ENCODE measurements around the gene SRP68.

The SRP68 gene

DNA sequence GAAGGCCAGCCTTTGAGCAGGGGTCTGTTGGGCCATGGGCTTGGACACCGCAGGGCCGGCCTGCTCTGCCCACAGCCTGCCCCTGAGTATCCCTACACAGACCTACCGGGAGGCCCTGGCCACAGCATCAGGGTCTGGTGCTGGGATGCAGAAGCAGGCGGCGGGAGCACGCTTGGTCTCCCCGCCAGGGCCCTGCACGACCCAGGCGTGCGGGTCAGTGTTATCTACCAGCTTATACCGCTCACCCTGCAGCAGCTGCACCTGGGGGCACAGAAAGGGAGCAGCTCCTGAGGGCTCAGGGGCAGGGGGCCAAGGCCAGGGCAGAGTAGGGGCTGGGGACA lies 54.0 kb downstream of the SRP68 start:
- DNase-seq (ENCODE audit: low read depth in 2 of 2): no peak

DNA sequence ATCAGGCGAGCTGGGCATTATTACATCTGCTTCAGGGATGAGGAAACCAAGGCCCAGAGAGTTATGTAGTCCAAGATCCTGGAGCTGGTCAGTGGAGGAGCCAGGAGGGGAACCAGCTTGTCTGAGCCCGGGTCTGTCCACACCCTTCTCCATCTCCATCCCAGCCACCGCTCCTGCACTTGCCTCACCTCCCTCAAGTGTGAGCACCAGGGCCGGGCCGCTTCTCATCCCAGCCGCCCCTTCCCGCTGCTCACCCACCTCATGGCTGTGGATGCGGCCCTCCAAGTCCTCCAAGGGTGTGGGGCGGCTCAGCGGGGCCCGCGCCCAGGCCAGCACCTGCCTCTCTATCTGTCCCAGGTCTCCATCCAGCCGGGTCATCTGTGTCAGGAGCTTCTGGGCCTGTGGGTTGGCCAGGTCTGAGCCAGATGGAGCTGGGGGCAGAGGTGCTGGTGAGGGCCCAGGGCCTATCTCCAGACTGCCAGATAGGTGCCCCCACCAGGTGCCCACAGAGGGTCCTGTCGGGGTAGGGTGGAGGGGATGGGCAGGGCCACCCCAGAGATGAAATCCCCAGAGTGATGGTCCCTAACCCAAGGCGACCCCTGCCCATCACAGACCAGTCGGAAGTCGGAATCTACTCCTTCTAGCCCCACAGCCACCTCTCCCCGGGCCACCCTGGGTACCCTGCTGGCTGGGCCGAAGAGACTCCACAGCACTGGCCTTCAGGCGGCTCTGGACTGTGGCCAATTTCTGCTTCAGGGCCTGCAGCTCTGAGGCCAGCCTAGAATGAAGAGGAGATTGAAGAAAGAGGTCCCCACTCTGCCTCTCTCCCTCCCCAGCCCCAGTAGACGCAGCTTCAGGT lies 54.6 kb downstream of the SRP68 start:
- no peak for DNase-seq (ENCODE audit: low read depth in 2 of 2)

GRCh38 chr17:76014925-76015261 lies 57.4 kb downstream of the SRP68 start:
- DNase-seq (ENCODE audit: low read depth in 2 of 2): no peak

- DNase-seq (ENCODE audit: low read depth in 2 of 2): peak; percentile 62 to 74
These were observed 58.0 kb downstream of the SRP68 start for GRCh38 chr17:76014100-76014924.

DNA sequence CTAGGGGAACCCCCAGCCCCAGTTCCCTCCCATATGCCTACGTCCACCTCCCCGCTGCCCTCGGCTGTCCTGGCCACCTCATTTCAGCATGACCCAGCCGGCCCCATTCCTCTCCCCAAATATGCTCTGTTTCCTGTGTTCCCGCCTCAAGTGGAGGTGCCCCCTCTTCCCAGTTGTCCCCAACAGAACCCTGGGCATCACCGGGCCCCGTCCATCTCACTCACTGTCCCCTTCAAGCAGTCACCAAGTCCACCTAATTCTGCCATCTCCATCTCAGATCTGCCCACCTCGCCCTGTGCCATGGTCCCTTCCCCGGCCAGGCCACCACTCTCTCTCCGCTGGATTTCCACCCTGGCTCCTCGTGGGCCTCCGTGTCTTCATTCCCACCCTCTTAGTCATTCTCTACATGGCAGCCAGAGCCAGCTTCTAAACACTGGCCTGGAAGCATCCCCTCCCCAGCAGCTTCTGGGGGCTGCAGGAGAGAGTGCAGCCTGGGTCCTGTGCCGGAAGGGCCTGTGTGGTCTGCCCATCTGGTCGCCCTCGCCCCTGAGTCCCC lies 58.9 kb downstream of the SRP68 start:
- DNase-seq (ENCODE audit: low read depth in 2 of 2): no peak

DNA sequence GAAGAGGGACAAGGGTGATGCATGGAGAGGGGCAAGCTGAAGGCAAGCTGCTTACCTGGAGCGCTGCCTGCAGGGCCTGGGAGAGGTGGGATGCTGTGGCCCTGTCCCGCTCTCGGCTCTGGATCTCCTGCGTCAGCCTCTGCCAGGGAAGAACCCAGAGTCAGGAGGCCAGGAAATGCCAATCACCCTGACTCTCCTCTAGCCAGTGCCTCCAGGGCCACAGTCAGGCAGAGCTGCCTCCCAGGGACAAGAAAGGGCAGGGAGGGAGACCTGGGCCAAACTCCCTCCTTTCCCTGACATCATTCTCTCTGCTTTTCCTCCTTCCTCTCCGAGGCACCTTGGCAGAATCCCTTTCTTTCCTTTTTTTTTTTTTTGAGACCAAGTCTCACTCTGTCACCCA lies 60.4 kb downstream of the SRP68 start:
- DNase-seq (ENCODE audit: low read depth in 2 of 2): no peak

GRCh38 chr17:76009969-76010661 lies 62.2 kb downstream of the SRP68 start:
- no peak for DNase-seq (ENCODE audit: low read depth in 2 of 2)

DNA sequence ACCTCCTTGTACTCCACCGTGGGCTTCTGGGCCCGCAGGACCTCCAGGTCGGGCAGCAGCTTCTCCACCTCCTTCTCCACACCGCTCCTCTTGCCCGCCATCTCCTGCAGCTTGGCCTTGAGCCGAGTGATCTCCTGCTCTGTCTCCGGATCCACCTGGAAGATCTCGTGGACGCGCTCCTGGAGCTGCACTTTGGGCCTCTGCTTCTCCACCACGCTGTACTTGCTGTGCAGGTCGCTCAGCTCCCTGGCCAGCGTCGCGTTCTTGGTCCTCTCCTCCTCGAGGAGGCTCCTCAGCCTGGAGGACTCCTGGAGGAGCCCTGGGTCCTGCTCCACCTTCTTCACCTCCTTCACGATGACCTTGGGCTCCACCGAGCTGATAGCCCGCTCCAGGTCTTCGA lies 62.9 kb downstream of the SRP68 start:
- no peak for DNase-seq (ENCODE audit: low read depth in 2 of 2)

DNA sequence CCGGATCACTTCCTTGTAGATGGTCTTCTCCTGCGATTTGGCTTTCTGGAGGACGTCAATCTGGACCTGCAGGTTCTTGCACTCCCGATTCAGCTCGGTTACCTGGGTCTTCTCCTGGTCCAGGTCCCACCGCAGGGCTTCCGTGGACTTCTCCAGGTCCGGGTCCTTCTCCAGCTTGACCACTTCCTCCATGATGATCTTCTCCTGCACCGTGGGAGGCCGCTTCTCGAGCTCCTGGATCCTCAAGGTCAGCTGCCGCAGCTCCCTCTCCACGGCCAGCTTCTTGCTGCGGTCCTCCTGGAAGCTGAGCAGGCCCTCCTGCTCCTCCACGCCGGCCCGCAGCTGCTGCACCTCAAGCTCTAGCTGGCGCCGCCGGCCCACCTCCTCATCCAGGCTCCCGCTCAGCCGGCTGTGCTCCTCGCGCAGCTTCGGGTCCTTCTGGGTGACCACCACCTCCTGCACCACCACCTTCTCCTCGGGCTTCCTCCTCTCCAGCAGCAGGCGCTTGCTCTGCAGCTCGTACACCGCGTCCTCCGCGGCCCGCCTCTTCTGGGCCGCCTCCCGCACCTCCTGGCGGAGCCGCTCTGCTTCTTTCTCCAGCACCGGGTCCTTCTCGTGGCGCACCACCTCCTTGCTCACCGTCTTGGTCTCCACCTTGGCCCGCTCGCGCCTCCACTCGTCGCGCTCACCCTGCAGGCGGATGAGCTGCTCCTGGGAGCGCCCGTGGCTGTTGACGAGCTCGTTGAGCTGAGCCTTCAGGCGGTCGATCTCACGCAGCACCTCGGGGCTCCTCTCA lies 63.5 kb downstream of the SRP68 start:
- DNase-seq (ENCODE audit: low read depth in 2 of 2): no peak

DNA sequence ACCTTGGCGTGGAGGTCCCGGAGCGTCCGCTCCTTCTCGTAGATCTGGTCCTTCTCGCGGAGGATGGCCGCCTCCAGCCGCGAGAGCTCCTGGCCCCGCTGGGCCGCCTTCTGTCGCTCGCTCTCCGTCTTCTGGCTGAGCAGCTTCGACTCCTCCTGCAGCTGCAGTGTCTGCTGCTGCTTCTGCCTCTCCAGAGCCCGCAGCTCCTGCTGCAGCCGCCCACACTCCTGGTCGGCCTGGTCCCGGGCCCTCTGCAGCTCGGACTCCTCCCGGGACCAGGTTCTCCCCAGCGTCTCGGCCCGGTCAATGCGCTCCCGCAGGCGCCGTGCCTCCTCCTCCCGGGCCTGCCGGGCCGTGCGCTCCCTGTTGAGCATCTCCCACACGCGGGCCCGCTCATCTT lies 64.1 kb downstream of the SRP68 start:
- DNase-seq (ENCODE audit: low read depth in 2 of 2): no peak

DNA sequence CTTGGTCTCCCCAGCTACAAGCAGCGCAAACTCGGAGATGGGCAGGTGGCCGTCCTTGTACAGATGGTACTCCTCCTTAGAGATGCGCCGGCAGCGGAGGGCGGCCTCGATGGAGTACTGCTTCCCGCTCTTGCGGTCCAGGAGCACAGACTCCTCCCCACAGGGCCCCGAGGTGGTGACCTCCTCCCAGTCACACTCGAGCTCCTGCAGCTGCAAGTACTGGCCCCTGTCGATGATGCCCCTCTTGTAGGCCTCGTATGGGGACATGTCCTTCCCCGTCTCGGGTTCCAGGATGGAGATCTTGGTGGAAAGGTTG lies 64.5 kb downstream of the SRP68 start:
- DNase-seq (ENCODE audit: low read depth in 2 of 2): no peak

GRCh38 chr17:76007131-76007849 lies 65.0 kb downstream of the SRP68 start:
- DNase-seq (ENCODE audit: low read depth in 2 of 2): no peak

DNA sequence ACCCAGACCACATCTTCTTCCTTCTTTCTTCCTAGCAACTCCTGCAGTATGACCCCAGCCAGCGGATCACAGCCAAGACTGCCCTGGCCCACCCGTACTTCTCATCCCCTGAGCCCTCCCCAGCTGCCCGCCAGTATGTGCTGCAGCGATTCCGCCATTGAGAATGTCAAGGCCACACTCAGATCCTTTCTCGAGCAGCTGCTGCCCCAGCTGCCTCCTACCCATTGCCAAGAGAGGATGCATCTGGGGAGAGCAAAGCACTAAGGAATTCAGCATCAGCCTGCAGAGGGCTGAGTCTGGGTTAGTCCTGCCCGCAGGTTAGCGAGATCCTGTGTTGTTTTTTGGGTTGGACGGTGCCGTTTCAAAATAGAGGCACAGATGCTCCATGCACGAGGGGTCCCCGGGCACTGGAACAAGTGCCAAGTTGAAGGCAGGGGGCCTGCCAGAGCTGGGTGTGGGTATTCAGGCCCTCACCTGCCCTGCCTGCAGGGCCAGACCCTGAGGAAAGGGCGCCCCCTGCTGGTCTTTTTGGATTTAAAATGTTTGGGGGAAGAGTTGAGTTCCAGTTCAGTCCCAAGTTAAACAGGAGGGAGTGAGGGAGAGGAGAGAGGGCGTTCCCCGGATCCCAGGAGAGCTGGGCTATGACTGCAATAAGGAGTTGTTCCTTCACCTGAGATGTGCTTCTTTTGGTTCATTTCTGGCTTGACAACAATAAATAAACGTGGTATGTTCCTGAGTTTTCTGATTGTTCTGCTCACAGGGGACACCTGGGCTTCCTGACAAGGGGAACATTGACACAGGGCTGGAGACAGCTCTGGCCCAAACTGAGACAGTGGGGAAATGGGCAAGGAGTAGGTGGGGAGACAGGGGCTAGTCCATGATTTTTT lies 66.8 kb downstream of the SRP68 start:
- DNase-seq (ENCODE audit: low read depth in 2 of 2): peak; percentile 65 to 82

GRCh38 chr17:76004750-76005262 lies 67.5 kb downstream of the SRP68 start:
- no peak for DNase-seq (ENCODE audit: low read depth in 2 of 2)

DNA sequence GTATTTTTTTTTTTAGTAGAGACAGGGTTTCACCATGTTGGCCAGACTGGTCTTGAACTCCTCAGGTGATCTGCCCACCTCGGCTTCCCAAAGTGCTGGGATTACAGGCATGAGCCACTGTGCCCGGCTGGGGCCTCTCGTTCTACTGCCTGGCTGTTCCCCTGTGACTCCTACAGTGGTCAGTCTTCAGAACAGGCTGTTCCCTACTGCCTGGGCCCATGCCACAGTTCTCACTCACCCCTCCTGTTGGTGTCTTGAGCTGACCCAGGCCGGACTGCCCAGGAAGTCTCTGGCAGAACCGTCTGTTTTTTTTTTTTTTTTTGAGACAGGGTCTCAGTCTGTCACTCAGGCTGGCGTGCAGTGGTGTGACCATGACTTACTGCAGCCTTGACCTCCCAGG lies 68.4 kb downstream of the SRP68 start:
- no peak for DNase-seq (ENCODE audit: low read depth in 2 of 2)

DNA sequence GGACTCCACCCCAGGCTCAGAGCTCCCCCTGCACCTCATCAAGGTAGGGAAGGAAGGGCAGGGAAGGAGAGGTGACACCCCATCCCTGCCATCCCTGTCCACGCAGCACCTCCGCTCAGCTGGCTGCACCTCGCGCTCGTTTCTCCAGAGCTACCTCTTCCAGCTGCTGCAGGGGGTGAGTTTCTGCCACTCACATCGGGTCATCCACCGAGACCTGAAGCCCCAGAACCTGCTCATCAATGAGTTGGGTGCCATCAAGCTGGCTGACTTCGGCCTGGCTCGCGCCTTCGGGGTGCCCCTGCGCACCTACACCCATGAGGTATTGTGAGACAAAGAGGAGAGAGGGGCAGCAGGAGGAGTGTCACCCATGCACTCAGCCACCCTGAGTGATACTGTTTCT lies 70.2 kb downstream of the SRP68 start:
- DNase-seq (ENCODE audit: low read depth in 2 of 2): no peak

GRCh38 chr17:76000755-76001521 lies 71.4 kb downstream of the SRP68 start, which contains the start of gene CDK3:
CDK3 (plus strand) TSS chr17:76000855; CDS start chr17:76001426, 571 bp downstream.
- DNase-seq (ENCODE audit: low read depth in 2 of 2): no peak

- DNase-seq (ENCODE audit: low read depth in 2 of 2): peak in 1 of 2 donors; percentile 62
These were observed 72.1 kb downstream of the SRP68 start for GRCh38 chr17:76000016-76000754.

Measured in stimulated activated CD4-positive, alpha-beta T cell treated with anti-CD3 and anti-CD28 coated beads, Interleukin-15, amount 100 ng/mL, for 48 hours (primary cell).